GM12801 (cell line): ENCODE results near the gene SDHB.

ENCODE experiments used
- CTCF ChIP-seq: IDR thresholded peaks from one replicate; pipeline ENCODE4 v1.5.1; 2011; ENCODE audit warnings: control low read depth; ENCODE audit not compliant: insufficient read length; ENCODE audit errors: extremely low read depth

SDHB gene

GRCh38 chr1:17071794-17072193 lies 18.0 kb upstream of the SDHB start:
- no peak for TF ChIP-seq CTCF

- no peak for TF ChIP-seq CTCF
These were observed 16.3 kb upstream of the SDHB start for GRCh38 chr1:17070163-17070525.

- TF ChIP-seq CTCF = no peak
These were observed 15.8 kb upstream of the SDHB start for GRCh38 chr1:17069452-17070162.

- TF ChIP-seq CTCF = no peak
These were observed 15.0 kb upstream of the SDHB start for GRCh38 chr1:17068789-17069188.

GRCh38 chr1:17067465-17068240 lies 13.8 kb upstream of the SDHB start:
- TF ChIP-seq CTCF = no peak

GRCh38 chr1:17067069-17067426 lies 13.2 kb upstream of the SDHB start:
- TF ChIP-seq CTCF = no peak

GRCh38 chr1:17066361-17067068 lies 12.7 kb upstream of the SDHB start:
- TF ChIP-seq CTCF = no peak
